H1 (cell line): ENCODE measurements around the gene ARHGAP8. TPM values are rescaled to one million over a fixed set of nuclear protein-coding genes. Genes with fewer than 3 reads are reported as not detected.

ENCODE experiments used
- BRCA1 ChIP-seq: IDR thresholded peaks from 2 replicates; pipeline ENCODE4 v1.6.1; 2012; ENCODE audit warnings: low read depth, low read length, improper control_type of control experiment
- CBX8 ChIP-seq: fragments of 300-800, 300-1000 bp; sonication (generic); IDR thresholded peaks from 2 replicates; pipeline ENCODE4 v1.7.1; 2016; ENCODE audit warnings: low read depth, low read length, borderline replicate concordance
- CEBPB ChIP-seq: IDR thresholded peaks from 2 replicates; pipeline ENCODE4 v1.6.1; 2012; ENCODE audit warnings: low read depth, low read length
- CHD7 ChIP-seq: fragments of 300-600 bp; sonication (generic); IDR thresholded peaks from 2 replicates; pipeline ENCODE4 v1.7.1; 2012; ENCODE audit warnings: low read length, moderate library complexity, mild to moderate bottlenecking, inconsistent platforms; ENCODE audit not compliant: insufficient replicate concordance
- CTBP2 ChIP-seq: IDR thresholded peaks from 2 replicates; pipeline ENCODE4 v1.7.0; 2011; ENCODE audit warnings: borderline replicate concordance, mild to moderate bottlenecking, moderate library complexity, mixed read lengths, low read length; ENCODE audit not compliant: insufficient read depth, insufficient read length
- GABPA ChIP-seq: IDR thresholded peaks from 2 replicates; pipeline ENCODE4 v1.6.1; 2011; ENCODE audit warnings: mild to moderate bottlenecking, low read length, moderate library complexity, borderline replicate concordance; ENCODE audit not compliant: insufficient read depth
- JUN ChIP-seq: IDR thresholded peaks from 2 replicates; pipeline ENCODE4 v1.6.1; 2011; ENCODE audit warnings: low read depth, mild to moderate bottlenecking, improper control_type of control experiment, low read length
- JUND ChIP-seq: IDR thresholded peaks from 2 replicates; pipeline ENCODE4 v1.6.1; 2011; ENCODE audit warnings: mild to moderate bottlenecking, improper control_type of control experiment, low read length
- MAX ChIP-seq: IDR thresholded peaks from 2 replicates; pipeline ENCODE4 v1.6.1; 2012; ENCODE audit warnings: inconsistent platforms
- NRF1 ChIP-seq: IDR thresholded peaks from 2 replicates; pipeline ENCODE4 v1.6.1; 2011; ENCODE audit warnings: mild to moderate bottlenecking, low read depth, low read length, improper control_type of control experiment
- POLR2A ChIP-seq, 2 experiments: IDR thresholded peaks; 1 replicate in 1 of 2; 2 replicates in 1 of 2; pipeline ENCODE4 v1.6.1; 2011; ENCODE audit warnings: low read depth in 2 of 2, low read length in 2 of 2, mild to moderate bottlenecking in 2 of 2; ENCODE audit errors: control extremely low read depth in 1 of 2
- SP2 ChIP-seq: IDR thresholded peaks from 2 replicates; pipeline ENCODE4 v1.6.1; 2012; ENCODE audit warnings: mild to moderate bottlenecking, low read length, inconsistent platforms
- polyA plus RNA-seq, 7 experiments: library from polyadenylated mRNA; depleted of rRNA in 3 of 7; stranded (reverse) in 5 of 7; unstranded in 2 of 7; fragments of >200 nt in 5 of 7; fragments of 200-250 nt in 2 of 7; gene quantifications; 1 replicate in 5 of 7; 2 replicates in 1 of 7; 4 replicates in 1 of 7; pipeline versions ENCODE4 v1.2.1 to v1.2.3, GENCODE V29; 2011 to 2013; ENCODE audit warnings: missing spikeins in 2 of 7, mixed read lengths in 2 of 7
- total RNA-seq: library from RNA; stranded (reverse); fragmentation: NEBNext Ultra II Directional; extraction: Animal tissue kit (Norgen Biotek cat#: 25700); gene quantifications from 2 replicates; pipeline ENCODE4 v1.2.1, GENCODE V29; 2021

Gene ARHGAP8
- total and polyA plus RNA-seq, 2 of the 8 experiments (the other 6 are each of a cell fraction or from before 2014, with no cell fraction given), result 35.6 to 47.7 TPM

GRCh38 chr22:44891791-44892190 is 139.4 kb downstream of the ARHGAP8 start (continued):
- no peak for TF ChIP-seq CHD7
- no peak for TF ChIP-seq GABPA
- no peak for TF ChIP-seq POLR2A (IDR thresholded peaks at IDR 0.05; ENCODE audit: control extremely low read depth in 1 of 2, low read depth in 2 of 2, low read length in 2 of 2)
- no peak for TF ChIP-seq MAX
- no peak for TF ChIP-seq CTBP2
- TF ChIP-seq CBX8, result no peak
- no peak for TF ChIP-seq CEBPB
- no peak for TF ChIP-seq JUN
- TF ChIP-seq JUND, result no peak
- no peak for TF ChIP-seq NRF1
- no peak for TF ChIP-seq BRCA1
- no peak for TF ChIP-seq SP2
